Heart left ventricle (tissue), 13 donors: ENCODE data around the gene CCR1.

ENCODE experiments used
- POLR2A ChIP-seq, 2 donors: fragments of 450-650 bp; IDR thresholded peaks; one replicate each; pipeline ENCODE4 v1.6.1; 2017; ENCODE audit warnings: antibody characterized with exemption in 2 of 2, mild to moderate bottlenecking in 2 of 2, moderate library complexity in 2 of 2
- TF ChIP-seq, protein P1 (sequence below), 12 donors: fragments of 200-600 bp; sonication (generic) in 4 of 12; IDR thresholded peaks; one replicate each; pipeline versions ENCODE4 v1.5.0 to v1.8.0; 2018 to 2022; ENCODE audit warnings: antibody characterized with exemption in 12 of 12, mild to moderate bottlenecking in 5 of 12
- donor health status: ischemic (EF 13 %, LVEDD 7.1; RV severe dilation, severe dysfunction).
- donor health status: DM: no; HTN: yes; CAD: no.
- donor health status: DM: no; HTN: no; CAD: no.
- donor health status: ischemic (EF 25% LVEDD 6.9; RV normal size, moderate dysfunction).
- donor health status: ischemic (EF 25% LVEDD 5.7; RV mildly dilated, moderate dysfunction).
- donor health status: ischemic (EF 35%, LVEDD 5.7; RV mildly dilated, moderate dysfunction).
- donor health status: nonischemic (EF 11% LVEDD 7.7; RV severe dilation, severe dysfunction).
- donor health status: DM: yes; HTN: yes; CAD: no.
- donor health status: PGD.
- donor health status: ischemic (EF 29% LVEDD 5.4; RV normal size, mild dysfunction).
- donor health status: nonischemic (EF 23%, LVEDD 6.1; RV moderate dilation, normal function).

DNA sequence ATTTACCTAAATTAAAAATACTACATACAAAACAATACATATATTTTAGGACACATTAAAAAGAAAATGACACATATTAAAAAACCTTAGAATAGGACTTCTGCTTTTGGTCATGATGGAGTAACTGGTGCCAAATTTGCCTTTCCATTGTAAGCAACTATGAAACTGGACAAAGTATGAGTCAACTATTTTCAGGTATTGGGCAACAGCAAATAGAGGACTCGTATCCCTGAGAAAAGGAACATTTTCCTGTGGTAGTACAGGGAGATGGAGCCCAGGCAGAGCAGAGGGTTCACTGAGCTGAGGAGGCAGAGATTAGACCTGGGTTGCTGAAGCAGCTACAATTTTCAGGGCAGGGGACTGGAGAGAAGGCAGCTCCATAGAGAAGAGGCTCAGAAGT, 14.7 kb downstream of the CCR1 start:
- TF ChIP-seq, protein P1, sequence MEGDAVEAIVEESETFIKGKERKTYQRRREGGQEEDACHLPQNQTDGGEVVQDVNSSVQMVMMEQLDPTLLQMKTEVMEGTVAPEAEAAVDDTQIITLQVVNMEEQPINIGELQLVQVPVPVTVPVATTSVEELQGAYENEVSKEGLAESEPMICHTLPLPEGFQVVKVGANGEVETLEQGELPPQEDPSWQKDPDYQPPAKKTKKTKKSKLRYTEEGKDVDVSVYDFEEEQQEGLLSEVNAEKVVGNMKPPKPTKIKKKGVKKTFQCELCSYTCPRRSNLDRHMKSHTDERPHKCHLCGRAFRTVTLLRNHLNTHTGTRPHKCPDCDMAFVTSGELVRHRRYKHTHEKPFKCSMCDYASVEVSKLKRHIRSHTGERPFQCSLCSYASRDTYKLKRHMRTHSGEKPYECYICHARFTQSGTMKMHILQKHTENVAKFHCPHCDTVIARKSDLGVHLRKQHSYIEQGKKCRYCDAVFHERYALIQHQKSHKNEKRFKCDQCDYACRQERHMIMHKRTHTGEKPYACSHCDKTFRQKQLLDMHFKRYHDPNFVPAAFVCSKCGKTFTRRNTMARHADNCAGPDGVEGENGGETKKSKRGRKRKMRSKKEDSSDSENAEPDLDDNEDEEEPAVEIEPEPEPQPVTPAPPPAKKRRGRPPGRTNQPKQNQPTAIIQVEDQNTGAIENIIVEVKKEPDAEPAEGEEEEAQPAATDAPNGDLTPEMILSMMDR (IDR thresholded peaks at IDR 0.05) = no peak
- TF ChIP-seq POLR2A (IDR thresholded peaks at IDR 0.05) = no peak
